T-helper 2 cell (primary cell): ENCODE measurements around the gene CD84.
"Not testable (repeated sequence)": the region's sequence is repeated elsewhere in the genome, so short reads cannot be mapped to it uniquely, and the experiment has no call there.

Source experiments
- DNase-seq, 5 experiments: peaks; one replicate each; pipeline versions ENCODE4 v3.0.0 to v3.0.0-alpha.2; 2012 to 2022

Gene CD84

DNA sequence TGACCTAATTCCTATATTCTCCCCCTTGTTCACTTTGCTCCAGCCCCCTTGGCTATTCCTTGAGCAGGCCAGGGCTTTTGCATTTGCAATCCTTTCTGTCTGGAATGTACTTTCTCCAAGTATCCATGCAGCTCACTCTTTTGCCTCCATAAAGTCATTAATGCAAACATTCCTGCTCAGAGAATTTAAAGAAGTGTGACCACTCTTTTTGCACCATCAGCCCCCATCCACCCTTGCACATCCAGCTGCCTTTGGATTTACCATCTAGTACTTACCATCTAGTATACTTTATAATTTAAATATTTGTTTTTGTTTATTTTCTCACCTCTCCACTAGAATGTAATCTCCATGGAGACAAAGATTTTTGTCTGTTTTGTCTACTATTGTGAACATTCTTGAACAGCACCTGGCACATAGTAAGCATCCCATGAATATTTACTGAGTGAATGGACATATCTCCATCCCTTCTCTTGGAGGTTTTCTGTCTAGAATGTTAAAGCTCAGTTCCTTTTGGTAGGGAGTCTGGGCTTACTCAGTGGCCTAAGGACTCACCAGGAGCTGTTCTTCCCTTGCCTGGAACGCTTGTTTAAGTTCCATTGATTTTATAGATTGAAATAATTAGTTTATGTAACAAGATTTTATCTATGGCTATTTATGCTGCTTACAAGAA lies 78.8 kb downstream of the CD84 start:
- no peak for DNase-seq

DNA sequence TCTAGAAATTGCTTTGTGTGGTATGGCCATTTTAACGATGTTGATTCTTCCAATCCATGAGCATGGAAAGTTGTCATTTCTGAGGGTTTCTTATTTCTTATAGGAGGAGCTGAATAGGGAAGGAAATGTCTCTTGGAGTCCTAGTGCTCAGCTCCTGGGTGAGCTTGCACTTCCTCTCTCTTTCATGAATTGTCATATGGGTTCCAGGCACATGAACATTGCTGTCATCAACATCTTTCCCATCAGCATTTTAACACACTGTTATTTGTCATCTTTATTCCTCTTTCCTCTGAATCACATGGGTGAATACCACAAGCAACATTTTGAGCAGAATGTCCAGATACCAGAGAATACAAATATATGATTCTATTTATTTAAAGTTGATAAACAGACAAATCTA lies 79.7 kb downstream of the CD84 start:
- DNase-seq = no peak

DNA sequence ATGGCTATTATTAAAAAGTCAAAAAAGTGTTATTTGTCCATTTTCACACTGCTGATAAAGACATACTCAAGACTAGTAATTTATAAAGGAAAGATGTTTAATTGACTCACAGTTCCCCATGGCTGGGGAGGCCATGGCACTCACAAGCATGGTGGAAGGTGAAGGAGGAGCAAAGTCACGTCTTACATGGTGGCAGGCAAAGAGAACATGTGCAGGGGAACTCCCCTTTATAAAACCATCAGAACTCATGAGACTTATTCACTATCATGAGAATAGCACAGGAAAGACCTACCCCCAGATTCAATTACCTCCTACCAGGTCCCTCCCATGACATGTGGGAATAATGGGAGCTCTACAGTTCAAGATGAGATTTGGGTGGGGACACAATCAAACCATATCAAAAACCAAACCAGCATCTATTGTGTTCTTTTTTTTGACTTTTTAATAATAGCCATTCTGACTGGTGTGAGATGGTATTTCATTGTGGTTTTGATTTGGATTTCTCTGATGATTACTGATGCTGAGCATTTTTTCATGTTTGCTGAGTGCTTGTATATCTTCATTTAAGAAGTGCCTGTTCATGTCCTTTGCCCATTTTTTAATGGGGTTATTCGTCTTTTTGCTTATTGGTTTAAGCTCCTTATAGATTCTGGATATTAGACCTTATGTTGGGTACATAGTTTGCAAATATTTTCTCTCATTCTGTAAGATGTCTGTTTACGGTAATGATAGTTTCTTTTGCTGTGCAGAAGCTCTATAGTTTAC lies 80.8 kb downstream of the CD84 start:
- DNase-seq = not testable (repeated sequence)

DNA sequence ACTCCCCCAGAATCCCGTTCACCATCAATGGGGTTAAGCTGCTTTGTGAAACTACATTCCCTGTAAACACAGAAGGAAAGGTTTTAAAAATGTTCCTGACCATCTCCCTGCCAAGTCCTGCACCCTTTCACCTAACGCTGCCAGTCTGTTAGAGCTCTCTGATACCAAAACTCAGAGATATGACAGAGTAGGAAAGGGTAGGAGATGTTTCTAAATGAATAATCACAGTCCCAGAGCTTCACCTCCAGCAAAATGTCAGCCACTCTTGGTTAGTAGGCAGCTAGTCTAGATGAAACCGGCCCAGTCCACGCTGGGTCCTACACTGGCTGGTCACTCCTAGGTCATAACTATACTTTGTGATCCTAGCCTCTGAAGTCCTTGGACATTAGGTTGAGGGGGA lies 83.0 kb downstream of the CD84 start:
- DNase-seq = no peak

DNA sequence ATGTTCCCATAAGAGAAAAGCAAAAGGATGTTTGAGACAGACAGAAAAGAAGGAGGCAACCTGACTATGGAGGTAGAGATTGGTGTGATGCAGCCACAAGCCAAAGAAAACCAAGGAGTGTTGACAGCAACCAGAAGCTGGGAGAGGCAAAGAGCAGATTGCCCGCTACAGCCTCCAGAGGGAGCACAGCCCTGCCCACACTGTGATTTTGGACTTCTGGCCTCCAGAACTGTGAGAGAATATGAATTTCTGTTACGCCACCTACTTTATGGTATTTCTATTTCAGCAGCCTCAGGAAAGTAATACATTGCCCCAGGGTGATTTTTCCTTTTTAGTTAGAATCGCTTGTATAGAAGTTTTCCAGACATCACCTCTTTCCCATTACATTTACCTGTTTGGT lies 84.7 kb downstream of the CD84 start:
- DNase-seq = no peak

DNA sequence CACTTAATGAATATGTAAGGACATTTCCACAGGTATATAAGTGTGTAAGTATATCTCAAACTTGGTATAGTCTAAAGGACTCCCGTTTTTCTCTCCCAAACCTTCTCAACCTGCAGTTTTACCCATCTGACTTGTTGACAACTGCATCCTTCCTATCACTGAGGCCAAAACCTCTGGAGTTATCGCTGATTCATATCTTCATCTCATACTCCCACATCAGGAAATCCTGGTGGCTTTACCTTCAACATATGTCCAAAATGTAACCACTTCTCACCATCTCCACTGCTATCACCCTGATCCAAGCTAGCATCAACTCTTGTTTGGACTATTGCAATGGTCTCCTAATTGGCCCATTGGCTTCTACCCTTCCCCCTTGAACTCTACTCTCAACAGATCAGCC lies 86.7 kb downstream of the CD84 start:
- DNase-seq = no peak

DNA sequence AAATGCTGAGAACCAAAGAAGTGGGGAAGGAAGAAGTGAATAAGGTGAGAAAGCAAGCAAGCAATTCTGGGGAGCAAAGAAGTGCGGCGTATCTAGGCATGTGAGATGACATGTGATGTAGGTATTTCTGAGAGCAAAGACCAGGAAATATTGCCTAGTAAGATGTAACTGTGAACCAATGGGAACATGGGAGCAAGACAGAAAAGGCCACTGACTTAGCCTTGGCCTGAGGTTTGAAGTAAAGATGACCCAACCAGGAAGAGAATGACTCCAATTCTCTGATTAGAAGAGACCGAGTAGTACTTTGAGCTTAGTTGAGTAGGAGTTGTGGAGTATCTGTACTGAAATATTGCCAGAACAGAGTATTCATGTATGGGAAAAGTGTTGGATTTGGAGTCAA lies 87.3 kb downstream of the CD84 start:
- DNase-seq = no peak
